Sigmoid colon (tissue), 4 donors: ENCODE results near the gene HDX.

Experiments used
- EP300 ChIP-seq, 4 donors: sonication (generic); formaldehyde crosslinking; IDR thresholded peaks; one replicate each; pipeline ENCODE4 v1.6.1; 2017; ENCODE audit warnings: antibody characterized with exemption in 4 of 4
- POLR2AphosphoS5 ChIP-seq, 4 donors: sonication (generic); formaldehyde crosslinking; IDR thresholded peaks; one replicate each; pipeline ENCODE4 v1.6.1; 2017; ENCODE audit warnings: antibody characterized with exemption in 4 of 4
- TF ChIP-seq, protein P1 (sequence below), 4 experiments: fragments of 450-650 bp in 3 of 4; fragments of 200-600 bp in 1 of 4; IDR thresholded peaks; one replicate each; pipeline ENCODE4 v1.5.1; 2016 to 2019; ENCODE audit warnings: antibody characterized with exemption in 4 of 4, mild to moderate bottlenecking in 3 of 4, moderate library complexity in 2 of 4

DNA sequence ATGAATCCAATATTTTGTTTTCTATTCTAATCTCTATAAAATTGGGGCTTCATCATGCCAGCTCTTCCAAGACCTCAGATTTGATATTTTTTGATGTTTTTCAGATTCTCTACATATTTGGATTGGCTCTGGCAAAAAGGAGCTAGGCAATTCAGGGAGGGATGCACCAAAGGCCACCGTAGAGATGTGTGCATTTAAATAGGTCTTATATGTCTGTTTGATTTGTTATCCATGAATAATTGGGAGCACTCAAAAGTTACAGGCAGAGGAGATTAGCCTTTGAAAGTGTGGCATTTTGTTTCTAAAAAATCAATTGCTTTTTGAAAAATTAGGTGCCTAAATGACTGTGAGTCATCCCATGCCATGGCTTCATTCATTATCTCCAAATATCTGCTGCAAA, 167.1 kb downstream of the HDX start:
- TF ChIP-seq, protein P1, sequence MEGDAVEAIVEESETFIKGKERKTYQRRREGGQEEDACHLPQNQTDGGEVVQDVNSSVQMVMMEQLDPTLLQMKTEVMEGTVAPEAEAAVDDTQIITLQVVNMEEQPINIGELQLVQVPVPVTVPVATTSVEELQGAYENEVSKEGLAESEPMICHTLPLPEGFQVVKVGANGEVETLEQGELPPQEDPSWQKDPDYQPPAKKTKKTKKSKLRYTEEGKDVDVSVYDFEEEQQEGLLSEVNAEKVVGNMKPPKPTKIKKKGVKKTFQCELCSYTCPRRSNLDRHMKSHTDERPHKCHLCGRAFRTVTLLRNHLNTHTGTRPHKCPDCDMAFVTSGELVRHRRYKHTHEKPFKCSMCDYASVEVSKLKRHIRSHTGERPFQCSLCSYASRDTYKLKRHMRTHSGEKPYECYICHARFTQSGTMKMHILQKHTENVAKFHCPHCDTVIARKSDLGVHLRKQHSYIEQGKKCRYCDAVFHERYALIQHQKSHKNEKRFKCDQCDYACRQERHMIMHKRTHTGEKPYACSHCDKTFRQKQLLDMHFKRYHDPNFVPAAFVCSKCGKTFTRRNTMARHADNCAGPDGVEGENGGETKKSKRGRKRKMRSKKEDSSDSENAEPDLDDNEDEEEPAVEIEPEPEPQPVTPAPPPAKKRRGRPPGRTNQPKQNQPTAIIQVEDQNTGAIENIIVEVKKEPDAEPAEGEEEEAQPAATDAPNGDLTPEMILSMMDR (IDR thresholded peaks at IDR 0.05), result no peak
- no peak for TF ChIP-seq POLR2AphosphoS5 (IDR thresholded peaks at IDR 0.05)
- no peak for TF ChIP-seq EP300 (IDR thresholded peaks at IDR 0.05)
